Measurements from ENCODE around the gene SDHC.

Gene SDHC

GRCh38 chr1:161365207-161365606 lies 51.0 kb downstream of the SDHC start:
- TF ChIP-seq CTCF (conservative IDR thresholded peaks at IDR 0.05) (no peak), ZFX (IDR thresholded peaks at IDR 0.05) (no peak)

GRCh38 chr1:161367684-161368400 lies 53.7 kb downstream of the SDHC start, which contains the start of gene CFAP126:
TSS of gene CFAP126 (minus strand) at chr1:161367876. CDS start at chr1:161367868, 8 bp downstream.
- TF ChIP-seq CTCF (conservative IDR thresholded peaks at IDR 0.05) (peak; percentile 24), ZFX (IDR thresholded peaks at IDR 0.05) (no peak)
- no peak within 1 kb of the TSS for H3K27ac ChIP-seq

More at GRCh38 chr1:161365207-161365606, 51.0 kb downstream of the SDHC start:
- H3K27ac ChIP-seq: no peak overlapping the region

- H3K27ac ChIP-seq: no peak overlapping the region
- TF ChIP-seq ZFX (IDR thresholded peaks at IDR 0.05): no peak
- TF ChIP-seq CTCF (conservative IDR thresholded peaks at IDR 0.05): no peak
These were observed 59.3 kb downstream of the SDHC start for GRCh38 chr1:161373442-161373841.

GRCh38 chr1:161374373-161374772 lies 60.2 kb downstream of the SDHC start:
- TF ChIP-seq ZFX (IDR thresholded peaks at IDR 0.05) (no peak), CTCF (conservative IDR thresholded peaks at IDR 0.05) (no peak; the same call in 1 of the 2 replicates)
- H3K27ac ChIP-seq: no peak overlapping the region

GRCh38 chr1:161378014-161378413 lies 63.8 kb downstream of the SDHC start:
- H3K27ac ChIP-seq: no peak overlapping the region
- TF ChIP-seq CTCF (conservative IDR thresholded peaks at IDR 0.05) (no peak), ZFX (IDR thresholded peaks at IDR 0.05) (no peak)

GRCh38 chr1:161379071-161379470 lies 64.9 kb downstream of the SDHC start:
- no peak overlapping the region for H3K27ac ChIP-seq
- no peak for TF ChIP-seq ZFX (IDR thresholded peaks at IDR 0.05)

- no peak overlapping the region for H3K27ac ChIP-seq
- no peak for TF ChIP-seq CTCF (conservative IDR thresholded peaks at IDR 0.05)
- TF ChIP-seq ZFX (IDR thresholded peaks at IDR 0.05): no peak
These were observed 67.5 kb downstream of the SDHC start for GRCh38 chr1:161381707-161382106.

All from C4-2B (cell line).